ENCODE data around the gene ASZ1.

DNA sequence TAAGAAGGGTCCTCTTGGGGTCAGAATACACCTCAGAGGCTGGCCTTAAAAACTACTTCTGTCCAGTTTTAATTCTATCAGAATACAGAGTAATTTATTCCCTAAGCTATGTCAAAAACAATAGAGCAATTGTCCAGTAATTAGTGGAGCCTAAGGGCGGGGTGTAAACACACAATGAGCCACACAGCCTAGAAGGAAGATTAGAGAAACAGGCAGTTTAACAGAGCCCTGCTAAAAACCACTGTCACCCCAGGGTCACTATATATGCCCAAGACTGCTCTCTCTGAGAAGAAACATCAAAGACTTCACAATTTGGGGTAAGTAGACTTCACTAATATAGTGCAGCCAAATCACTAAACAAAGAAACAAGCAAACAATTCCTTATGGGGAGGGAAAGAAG lies 77.3 kb downstream of the ASZ1 start:
- TF ChIP-seq, protein P1, sequence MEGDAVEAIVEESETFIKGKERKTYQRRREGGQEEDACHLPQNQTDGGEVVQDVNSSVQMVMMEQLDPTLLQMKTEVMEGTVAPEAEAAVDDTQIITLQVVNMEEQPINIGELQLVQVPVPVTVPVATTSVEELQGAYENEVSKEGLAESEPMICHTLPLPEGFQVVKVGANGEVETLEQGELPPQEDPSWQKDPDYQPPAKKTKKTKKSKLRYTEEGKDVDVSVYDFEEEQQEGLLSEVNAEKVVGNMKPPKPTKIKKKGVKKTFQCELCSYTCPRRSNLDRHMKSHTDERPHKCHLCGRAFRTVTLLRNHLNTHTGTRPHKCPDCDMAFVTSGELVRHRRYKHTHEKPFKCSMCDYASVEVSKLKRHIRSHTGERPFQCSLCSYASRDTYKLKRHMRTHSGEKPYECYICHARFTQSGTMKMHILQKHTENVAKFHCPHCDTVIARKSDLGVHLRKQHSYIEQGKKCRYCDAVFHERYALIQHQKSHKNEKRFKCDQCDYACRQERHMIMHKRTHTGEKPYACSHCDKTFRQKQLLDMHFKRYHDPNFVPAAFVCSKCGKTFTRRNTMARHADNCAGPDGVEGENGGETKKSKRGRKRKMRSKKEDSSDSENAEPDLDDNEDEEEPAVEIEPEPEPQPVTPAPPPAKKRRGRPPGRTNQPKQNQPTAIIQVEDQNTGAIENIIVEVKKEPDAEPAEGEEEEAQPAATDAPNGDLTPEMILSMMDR (IDR thresholded peaks at IDR 0.05), result no peak
- TF ChIP-seq POLR2AphosphoS5 (IDR thresholded peaks at IDR 0.05; ENCODE audit: low read depth, low read length), result no peak

Measured in Panc1 (cell line).